H1 (cell line): ENCODE data around the gene SRPRA. TPM values are rescaled to one million over a fixed set of nuclear protein-coding genes. Genes with fewer than 3 reads are reported as not detected.

ENCODE experiments used
- CTCF ChIA-PET: fragments of 300-600 bp; sonication (Branson Sonifier 250); formaldehyde crosslinking; loops from one replicate; lab custom pipeline; 2021; ENCODE audit not compliant: partially characterized antibody; lab: Charles Lee
- POLR2A ChIA-PET: fragments of 300-600 bp; sonication (Branson Sonifier 250); formaldehyde crosslinking; loops from one replicate; lab custom pipeline; 2021; ENCODE audit warnings: inconsistent platforms; ENCODE audit not compliant: partially characterized antibody; lab: Charles Lee
- DNase-seq, 2 experiments: peaks; one replicate each; pipeline versions ENCODE4 v3.0.0 to v3.0.0-alpha.2; 2010 to 2022; ENCODE audit warnings: low spot score in 2 of 2, low read depth in 1 of 2, mixed read lengths in 1 of 2
- FAIRE-seq: peaks from 2 replicates; lab custom pipeline; 2011; peaks lifted over from hg19 to GRCh38; lab: Jason Lieb, UNC
- H2AFZ ChIP-seq: 2 replicates; pipeline ENCODE4 v1.8.1; 2012; ENCODE audit warnings: low read length, inconsistent platforms
- H2AK5ac ChIP-seq: 2 replicates; pipeline ENCODE4 v1.6.1; 2013; ENCODE audit warnings: low read depth, low read length
- H2BK120ac ChIP-seq: replicated peaks from 2 replicates; pipeline ENCODE3; 2013; ENCODE audit warnings: low read depth, low read length, inconsistent platforms
- H2BK12ac ChIP-seq: 2 replicates; pipeline ENCODE4 v1.6.1; 2013; ENCODE audit warnings: low read depth, low read length
- H2BK15ac ChIP-seq: 2 replicates; pipeline ENCODE4 v1.6.1; 2013; ENCODE audit warnings: low read length
- H2BK20ac ChIP-seq: 2 replicates; pipeline ENCODE4 v1.6.1; 2013; ENCODE audit warnings: low read length
- H2BK5ac ChIP-seq: 2 replicates; pipeline ENCODE4 v1.6.1; 2013; ENCODE audit warnings: low read depth, low read length
- H3K14ac ChIP-seq: 2 replicates; pipeline ENCODE4 v1.6.1; 2013; ENCODE audit warnings: inconsistent platforms; ENCODE audit not compliant: insufficient read length
- H3K18ac ChIP-seq: 2 replicates; pipeline ENCODE4 v1.6.1; 2013; ENCODE audit warnings: low read length; ENCODE audit errors: extremely low read depth
- H3K23ac ChIP-seq: 2 replicates; pipeline ENCODE4 v1.6.1; 2013; ENCODE audit warnings: inconsistent platforms; ENCODE audit not compliant: insufficient read length
- H3K23me2 ChIP-seq: 2 replicates; pipeline ENCODE4 v1.6.1; 2013; ENCODE audit warnings: low read depth, low read length
- H3K27ac ChIP-seq: 2 replicates; pipeline ENCODE4 v1.6.1; 2011; ENCODE audit warnings: low read depth, low read length, inconsistent platforms
- H3K27me3 ChIP-seq, 4 experiments: replicated peaks in 1 of 4; 1 replicate in 1 of 4; 2 replicates in 3 of 4; pipeline versions ENCODE4 v1.6.1 to v1.8.1; 2011 to 2013; ENCODE audit warnings: low read length in 3 of 4, mild to moderate bottlenecking in 3 of 4, inconsistent platforms in 2 of 4, mixed read lengths in 2 of 4, moderate library complexity in 1 of 4; ENCODE audit not compliant: control insufficient read depth in 3 of 4, insufficient read depth in 3 of 4; ENCODE audit errors: extremely low read depth in 1 of 4
- H3K36me3 ChIP-seq, 4 experiments: 2 replicates each; pipeline versions ENCODE4 v1.6.1 to v1.8.1; 2011 to 2013; ENCODE audit warnings: mild to moderate bottlenecking in 4 of 4, low read length in 3 of 4, moderate library complexity in 2 of 4, control low read depth in 1 of 4, inconsistent platforms in 1 of 4; ENCODE audit not compliant: insufficient read depth in 4 of 4, control insufficient read depth in 2 of 4
- H3K4ac ChIP-seq: replicated peaks from 2 replicates; pipeline ENCODE3; 2013; ENCODE audit warnings: low read length, low read depth, mixed read lengths, inconsistent platforms; ENCODE audit not compliant: insufficient read length
- H3K4me1 ChIP-seq, 4 experiments: replicated peaks in 1 of 4; 1 replicate in 1 of 4; 2 replicates in 3 of 4; pipeline versions ENCODE4 v1.6.1 to v1.8.1; 2011 to 2013; ENCODE audit warnings: low read length in 3 of 4, inconsistent platforms in 2 of 4, mixed read lengths in 1 of 4; ENCODE audit not compliant: insufficient read depth in 4 of 4, control insufficient read depth in 3 of 4
- H3K4me2 ChIP-seq, 2 experiments: 2 replicates each; pipeline versions ENCODE4 v1.6.1 to v1.8.1; 2011 to 2013; ENCODE audit warnings: low read depth in 2 of 2, low read length in 2 of 2, control low read depth in 1 of 2, inconsistent platforms in 1 of 2, mild to moderate bottlenecking in 1 of 2; ENCODE audit not compliant: insufficient read depth in 1 of 2
- H3K4me3 ChIP-seq, 4 experiments: fragments of 200-600, 300-600 bp in 1 of 4; sonication (generic), shearing (Covaris generic), sonication (Bioruptor Twin) in 1 of 4; 2 replicates each; pipeline versions ENCODE4 v1.5.1 to v1.8.1; 2011 to 2016; ENCODE audit warnings: low read length in 4 of 4, low read depth in 3 of 4, control low read depth in 2 of 4, inconsistent platforms in 2 of 4, mild to moderate bottlenecking in 2 of 4, mixed read lengths in 1 of 4, moderate library complexity in 1 of 4; ENCODE audit not compliant: insufficient read depth in 2 of 4; ENCODE audit errors: extremely low read depth in 1 of 4
- H3K56ac ChIP-seq: replicated peaks from 2 replicates; pipeline ENCODE3; 2013; ENCODE audit warnings: low read depth, mild to moderate bottlenecking, mixed read lengths, low read length, inconsistent platforms; ENCODE audit not compliant: insufficient read length
- H3K79me1 ChIP-seq: 2 replicates; pipeline ENCODE4 v1.6.1; 2013; ENCODE audit warnings: low read depth, low read length, control low read depth
- H3K79me2 ChIP-seq, 2 experiments: 2 replicates each; pipeline versions ENCODE4 v1.6.1 to v1.8.1; 2012 to 2013; ENCODE audit warnings: low read length in 2 of 2, mild to moderate bottlenecking in 2 of 2, inconsistent platforms in 1 of 2; ENCODE audit not compliant: insufficient read depth in 2 of 2, control insufficient read depth in 1 of 2
- H3K9ac ChIP-seq, 4 experiments: replicated peaks in 1 of 4; 1 replicate in 1 of 4; 2 replicates in 3 of 4; pipeline versions ENCODE4 v1.6.1 to v1.8.1; 2011 to 2013; ENCODE audit warnings: low read depth in 3 of 4, low read length in 3 of 4, control low read depth in 2 of 4, mild to moderate bottlenecking in 2 of 4, moderate library complexity in 2 of 4, inconsistent platforms in 1 of 4; ENCODE audit errors: extremely low read depth in 1 of 4
- H3K9me3 ChIP-seq, 2 experiments: 2 replicates each; pipeline versions ENCODE4 v1.6.1 to v1.8.1; 2012 to 2013; ENCODE audit warnings: mild to moderate bottlenecking in 2 of 2, moderate library complexity in 2 of 2, control low read depth in 1 of 2, inconsistent platforms in 1 of 2, low read depth in 1 of 2, low read length in 1 of 2, mixed read lengths in 1 of 2; ENCODE audit not compliant: insufficient read depth in 2 of 2
- H4K20me1 ChIP-seq, 2 experiments: replicated peaks in 1 of 2; 2 replicates each; pipeline versions ENCODE3 to v1.8.1; 2011 to 2013; ENCODE audit warnings: inconsistent platforms in 2 of 2, low read length in 2 of 2, mild to moderate bottlenecking in 1 of 2; ENCODE audit not compliant: insufficient read depth in 2 of 2, control insufficient read depth in 1 of 2
- H4K5ac ChIP-seq: 2 replicates; pipeline ENCODE4 v1.6.1; 2013; ENCODE audit warnings: low read length, low read depth, mixed read lengths, inconsistent platforms; ENCODE audit not compliant: insufficient read length
- H4K8ac ChIP-seq: 2 replicates; pipeline ENCODE4 v1.8.0; 2013; ENCODE audit warnings: mild to moderate bottlenecking, moderate library complexity, low read length, inconsistent platforms; ENCODE audit not compliant: insufficient read depth; ENCODE audit errors: extremely low read depth
- H4K91ac ChIP-seq: replicated peaks from 2 replicates; pipeline ENCODE3; 2013; ENCODE audit warnings: low read length, mixed read lengths, inconsistent platforms; ENCODE audit not compliant: insufficient read length
- CREB1 ChIP-seq: IDR thresholded peaks from 2 replicates; pipeline ENCODE4 v1.6.1; 2012; ENCODE audit warnings: inconsistent platforms
- KDM1A ChIP-seq: fragments of 200-600, 300-600 bp; sonication (generic); IDR thresholded peaks from 2 replicates; pipeline ENCODE4 v1.7.1; 2016; ENCODE audit warnings: mild to moderate bottlenecking, low read length, borderline replicate concordance
- NANOG ChIP-seq: IDR thresholded peaks from 2 replicates; pipeline ENCODE4 v1.6.1; 2011; ENCODE audit warnings: low read length, low read depth, mild to moderate bottlenecking, inconsistent platforms; ENCODE audit not compliant: insufficient read depth, poor library complexity, severe bottlenecking
- NRF1 ChIP-seq: IDR thresholded peaks from 2 replicates; pipeline ENCODE4 v1.6.1; 2011; ENCODE audit warnings: mild to moderate bottlenecking, low read depth, low read length, improper control_type of control experiment
- POLR2AphosphoS5 ChIP-seq: IDR thresholded peaks from 2 replicates; pipeline ENCODE4 v1.6.1; 2011; ENCODE audit warnings: low read depth, low read length
- POU5F1 ChIP-seq: IDR thresholded peaks from 2 replicates; pipeline ENCODE4 v1.6.1; 2011; ENCODE audit warnings: low read depth, mild to moderate bottlenecking, low read length, moderate library complexity
- RAD21 ChIP-seq, 2 experiments: IDR thresholded peaks in 1 of 2; conservative IDR thresholded peaks in 1 of 2; 2 replicates each; pipeline ENCODE4 v1.6.1; 2011; ENCODE audit warnings: low read depth in 2 of 2, low read length in 2 of 2, improper control_type of control experiment in 1 of 2, inconsistent platforms in 1 of 2, mild to moderate bottlenecking in 1 of 2, moderate library complexity in 1 of 2
- SAP30 ChIP-seq: fragments of 300-600 bp; sonication (generic); IDR thresholded peaks from 2 replicates; pipeline ENCODE4 v1.7.1; 2012; ENCODE audit warnings: low read length, moderate library complexity, mild to moderate bottlenecking, inconsistent platforms; ENCODE audit not compliant: insufficient read depth, insufficient replicate concordance
- SIX5 ChIP-seq: IDR thresholded peaks from 2 replicates; pipeline ENCODE4 v1.6.1; 2011; ENCODE audit warnings: mild to moderate bottlenecking, low read depth, low read length
- WGBS, 2 experiments: shearing (Covaris generic) in 1 of 2; methylation state at CpG; one replicate each; pipeline versions ENCODE4 v1.1.6 to v1.1.7; 2013 to 2015; ENCODE audit warnings: low lambda C conversion rate in 2 of 2, mixed read lengths in 2 of 2, inconsistent platforms in 1 of 2, low coverage in 1 of 2, missing lambda C conversion rate in 1 of 2; ENCODE audit not compliant: insufficient replicate concordance in 2 of 2, insufficient coverage in 1 of 2, insufficient read length in 1 of 2; ENCODE audit errors: extremely low coverage in 1 of 2, missing lambda C conversion rate in 1 of 2; 5-methylcytosine and 5-hydroxymethylcytosine counted together
- polyA plus RNA-seq, 7 experiments: library from polyadenylated mRNA; depleted of rRNA in 3 of 7; stranded (reverse) in 5 of 7; unstranded in 2 of 7; fragments of >200 nt in 5 of 7; fragments of 200-250 nt in 2 of 7; gene quantifications; 1 replicate in 5 of 7; 2 replicates in 1 of 7; 4 replicates in 1 of 7; pipeline versions ENCODE4 v1.2.1 to v1.2.3, GENCODE V29; 2011 to 2013; ENCODE audit warnings: missing spikeins in 2 of 7, mixed read lengths in 2 of 7
- total RNA-seq: library from RNA; stranded (reverse); fragmentation: NEBNext Ultra II Directional; extraction: Animal tissue kit (Norgen Biotek cat#: 25700); gene quantifications from 2 replicates; pipeline ENCODE4 v1.2.1, GENCODE V29; 2021
- TF ChIP-seq, protein P1 (sequence below): IDR thresholded peaks from 2 replicates; pipeline ENCODE4 v1.6.1; 2011; ENCODE audit warnings: low read length, improper control_type of control experiment
- TF ChIP-seq, protein P2 (sequence below): IDR thresholded peaks from 2 replicates; pipeline ENCODE4 v1.6.1; 2011; ENCODE audit warnings: low read depth, mild to moderate bottlenecking, low read length; ENCODE audit not compliant: insufficient read depth
- TF ChIP-seq, protein P3 (sequence below): IDR thresholded peaks from 2 replicates; pipeline ENCODE4 v1.6.1; 2012; ENCODE audit warnings: inconsistent platforms

The SRPRA gene
- total and polyA plus RNA-seq, 2 of the 8 experiments (the other 6 are each of a cell fraction or from before 2014, with no cell fraction given) = 57.6 to 62.0 TPM

DNA sequence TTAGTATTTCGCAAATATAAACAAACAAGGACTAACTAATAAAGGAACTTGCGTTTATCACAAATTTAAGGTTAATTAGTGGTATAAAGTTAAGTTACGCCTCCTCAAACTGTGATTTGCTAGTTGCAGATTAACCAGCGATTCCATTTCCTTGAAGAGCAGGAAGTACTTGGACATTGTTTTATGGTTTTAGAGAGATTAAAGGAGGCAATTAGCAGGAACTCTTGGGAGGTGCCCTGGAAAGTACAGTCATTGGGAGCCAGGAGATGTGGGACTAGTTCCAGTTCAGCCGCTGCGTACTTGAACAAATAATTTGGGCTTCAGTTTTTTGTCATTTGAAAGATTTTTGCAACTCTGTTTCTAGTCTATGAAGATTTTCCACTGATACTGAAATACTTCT lies 53.9 kb downstream of the SRPRA start:
- Histone ChIP-seq H2AK5ac (no peak overlapping the region), H3K4me3 (no peak overlapping the region), H3K27me3 (no peaks in the 10 kb centered on the region), H3K79me1 (peaks cover 19% of the 10 kb centered on the region), H3K9ac (no peak overlapping the region), H2AFZ (no peak overlapping the region), H3K4me1 (peaks cover 0 to 11% (median 3%) of the 10 kb centered on the region in 4 experiments; a peak in 2 of 7 replicates), H4K20me1 (peaks cover 4% of the 10 kb centered on the region in 2 experiments), H3K27ac (no peak overlapping the region), H2BK5ac (no peak overlapping the region), H3K4ac (no peak overlapping the region), H3K36me3 (peaks cover 0 to 1% (median 0%) of the 10 kb centered on the region in 4 experiments; a peak in 2 of 8 replicates), H3K23me2 (peaks cover 7% of the 10 kb centered on the region; the same call in 1 of the 2 replicates), H2BK20ac (no peak overlapping the region), H2BK120ac (no peak overlapping the region), H4K8ac (no peak overlapping the region), H3K23ac (no peak overlapping the region), H3K79me2 (peaks cover 10 to 87% of the 10 kb centered on the region in 2 experiments), H3K14ac (no peak overlapping the region), H4K5ac (no peak overlapping the region), H3K56ac (no peak overlapping the region), H3K4me2 (no peak overlapping the region), H4K91ac (no peak overlapping the region), H3K9me3 (no peaks in the 10 kb centered on the region), H3K18ac (no peak overlapping the region), H2BK12ac (no peak overlapping the region), H2BK15ac (no peak overlapping the region)
- 71% methylated on average over 6 of the region's 6 CpGs; no CpG with 5 or more reads in 1 of the 2 experiments for WGBS, 2 experiments
- no peak for DNase-seq
- POLR2A ChIA-PET = interaction anchor here (1.2 to 1.6 kb wide), 2 partner anchors 16 to 311 kb away, joined by 3 to 4 read pairs; partner anchors contain the start of gene DDX25
- no peak for FAIRE-seq
- CTCF ChIA-PET = no interaction called here
- TF ChIP-seq CREB1 (no peak), KDM1A (no peak), POLR2AphosphoS5 (no peak), SIX5 (no peak), NRF1 (no peak), NANOG (no peak), RAD21 (IDR thresholded peaks at IDR 0.05 in 1 of 2, conservative IDR thresholded peaks at IDR 0.05 in 1 of 2; ENCODE audit: low read depth in 2 of 2, low read length in 2 of 2) (no peak), POU5F1 (no peak), SAP30 (no peak)
- TF ChIP-seq, protein P1, sequence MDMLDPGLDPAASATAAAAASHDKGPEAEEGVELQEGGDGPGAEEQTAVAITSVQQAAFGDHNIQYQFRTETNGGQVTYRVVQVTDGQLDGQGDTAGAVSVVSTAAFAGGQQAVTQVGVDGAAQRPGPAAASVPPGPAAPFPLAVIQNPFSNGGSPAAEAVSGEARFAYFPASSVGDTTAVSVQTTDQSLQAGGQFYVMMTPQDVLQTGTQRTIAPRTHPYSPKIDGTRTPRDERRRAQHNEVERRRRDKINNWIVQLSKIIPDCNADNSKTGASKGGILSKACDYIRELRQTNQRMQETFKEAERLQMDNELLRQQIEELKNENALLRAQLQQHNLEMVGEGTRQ = no peak
- TF ChIP-seq, protein P2, sequence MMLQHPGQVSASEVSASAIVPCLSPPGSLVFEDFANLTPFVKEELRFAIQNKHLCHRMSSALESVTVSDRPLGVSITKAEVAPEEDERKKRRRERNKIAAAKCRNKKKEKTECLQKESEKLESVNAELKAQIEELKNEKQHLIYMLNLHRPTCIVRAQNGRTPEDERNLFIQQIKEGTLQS = no peak
- TF ChIP-seq, protein P3, sequence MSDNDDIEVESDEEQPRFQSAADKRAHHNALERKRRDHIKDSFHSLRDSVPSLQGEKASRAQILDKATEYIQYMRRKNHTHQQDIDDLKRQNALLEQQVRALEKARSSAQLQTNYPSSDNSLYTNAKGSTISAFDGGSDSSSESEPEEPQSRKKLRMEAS = no peak
